Esophagus (tissue), 2 donors: ENCODE data around the gene LHPP. TPM values are rescaled to one million over a fixed set of nuclear protein-coding genes. Genes with fewer than 3 reads are reported as not detected.

ENCODE experiments used
- H3K27ac ChIP-seq, 2 donors: one replicate each; pipeline ENCODE4 v1.5.1; 2013; ENCODE audit warnings: low read depth in 2 of 2, mild to moderate bottlenecking in 2 of 2, inconsistent platforms in 1 of 2, low read length in 1 of 2, moderate library complexity in 1 of 2
- H3K27me3 ChIP-seq, 2 donors: one replicate each; pipeline ENCODE4 v1.6.1; 2013; ENCODE audit warnings: low read length in 2 of 2, control low read depth in 1 of 2, mild to moderate bottlenecking in 1 of 2; ENCODE audit not compliant: insufficient read depth in 2 of 2, control insufficient read depth in 1 of 2
- H3K36me3 ChIP-seq, 2 donors: one replicate each; pipeline ENCODE4 v1.6.1; 2013; ENCODE audit warnings: low read length in 1 of 2; ENCODE audit not compliant: control insufficient read depth in 2 of 2, insufficient read depth in 2 of 2
- H3K4me1 ChIP-seq, 2 donors: one replicate each; pipeline ENCODE4 v1.6.1; 2013; ENCODE audit warnings: low read length in 1 of 2; ENCODE audit not compliant: control insufficient read depth in 2 of 2, insufficient read depth in 2 of 2
- H3K4me3 ChIP-seq, 2 donors: one replicate each; pipeline ENCODE4 v1.5.1; 2013; ENCODE audit warnings: low read length in 2 of 2, mild to moderate bottlenecking in 2 of 2, low read depth in 1 of 2, moderate library complexity in 1 of 2
- H3K9me3 ChIP-seq, 2 donors: one replicate each; pipeline ENCODE4 v1.6.1; 2013; ENCODE audit warnings: mild to moderate bottlenecking in 2 of 2, low read depth in 1 of 2, low read length in 1 of 2, moderate library complexity in 1 of 2; ENCODE audit not compliant: control insufficient read depth in 2 of 2, insufficient read depth in 1 of 2
- WGBS, 2 donors: extraction: QIAGEN DNeasy Blood & Tissue Kit; methylation state at CpG; one replicate each; pipeline ENCODE4 v1.1.7; 2013; 5-methylcytosine and 5-hydroxymethylcytosine counted together
- polyA plus RNA-seq, 2 donors: library from polyadenylated mRNA; stranded (reverse); fragments of 200-250 nt; gene quantifications; one replicate each; pipeline ENCODE4 v1.2.3, GENCODE V29; 2013
- donor health status: healthy with polysubstance abuse.
- donor health status: Bipolar disorder and iron deficiency.

The LHPP gene
- polyA plus RNA-seq, 2 donors = 23.0 to 23.4 TPM

DNA sequence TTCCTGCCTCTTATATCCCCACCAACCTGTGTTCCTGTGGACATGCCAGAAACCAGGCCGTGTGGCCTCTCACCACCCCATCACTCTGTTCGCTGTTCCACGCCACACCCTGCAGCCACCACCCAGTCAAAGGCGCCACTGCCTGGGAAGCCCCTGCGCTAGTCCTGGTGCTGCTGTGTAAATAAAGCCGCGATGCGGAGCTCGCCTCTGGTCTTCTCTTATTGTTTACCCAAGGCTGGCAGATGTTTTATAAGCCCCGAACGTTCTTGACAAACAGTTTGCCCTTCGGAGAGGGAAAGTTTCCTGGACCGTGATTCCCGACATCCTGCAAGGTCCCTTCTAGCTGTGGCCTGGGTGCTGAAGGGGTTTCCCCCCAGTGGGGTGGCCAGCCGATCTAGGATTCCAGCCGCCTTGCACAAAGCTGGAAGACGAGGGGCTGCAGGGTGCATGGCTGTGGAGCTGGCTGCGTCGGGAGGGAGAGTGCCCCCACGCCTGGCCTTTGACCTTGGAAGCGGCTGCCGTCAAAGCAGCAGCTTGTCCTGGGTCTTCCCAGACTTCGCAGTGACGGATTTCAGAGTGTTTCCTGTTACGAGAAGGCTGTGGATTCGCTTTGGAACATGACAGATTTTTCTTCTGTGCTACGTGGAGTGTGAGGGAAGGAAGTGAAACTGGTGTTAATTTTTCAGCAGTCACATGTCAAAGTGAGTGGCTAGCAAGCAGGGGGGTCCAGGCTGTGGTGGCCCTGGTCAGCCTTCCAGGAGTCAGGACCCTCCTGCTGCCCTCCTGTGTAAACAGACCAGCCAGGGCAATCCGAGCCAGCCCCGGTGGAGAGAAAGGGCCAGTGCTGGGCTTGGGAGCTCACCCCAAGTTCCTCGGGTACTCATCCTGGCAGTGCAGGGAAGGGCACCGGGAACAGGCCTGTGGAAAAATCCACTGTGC, 61.6 kb downstream of the LHPP start:
- Histone ChIP-seq H3K4me3 (no peak overlapping the region), H3K4me1 (peaks cover 7 to 8% of the 10 kb centered on the region in 2 donors), H3K27ac (peak overlapping the region in 1 of 2 donors; percentile 16), H3K27me3 (no peaks in the 10 kb centered on the region), H3K9me3 (no peaks in the 10 kb centered on the region), H3K36me3 (peaks cover 0 to 3% of the 10 kb centered on the region in 2 donors)
- WGBS, 2 donors = 35 to 46% methylated on average over 31 of the region's 31 CpGs

DNA sequence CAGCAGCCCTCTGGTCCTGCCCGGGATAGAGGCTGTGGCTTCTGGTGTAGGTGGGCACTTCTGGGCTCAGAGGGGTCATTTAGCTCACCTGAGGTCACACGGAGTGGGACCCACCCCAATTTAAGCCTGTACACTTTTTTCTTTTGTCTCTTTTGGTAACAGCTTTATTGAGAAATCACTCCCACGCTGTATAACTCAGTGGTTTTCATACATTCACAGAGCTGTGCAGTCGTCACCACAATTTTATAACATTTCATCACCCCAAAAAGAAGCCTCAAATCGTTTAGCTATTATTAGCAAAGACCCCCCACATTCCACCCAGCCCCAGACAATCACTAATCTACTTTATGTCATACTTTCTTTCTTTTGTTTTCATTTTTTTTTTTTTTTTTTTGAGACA, 62.3 kb downstream of the LHPP start:
- H3K36me3 ChIP-seq = no peaks in the 10 kb centered on the region
- WGBS, 2 donors = 71 to 72% methylated on average over 5 of the region's 5 CpGs
- no peak overlapping the region for H3K4me3 ChIP-seq
- no peaks in the 10 kb centered on the region for H3K27me3 ChIP-seq
- H3K9me3 ChIP-seq = no peaks in the 10 kb centered on the region
- H3K4me1 ChIP-seq = peaks cover 7 to 8% of the 10 kb centered on the region in 2 donors
- H3K27ac ChIP-seq = peak overlapping the region in 1 of 2 donors; percentile 16

- Histone ChIP-seq H3K4me1 (peaks cover 7 to 10% of the 10 kb centered on the region in 2 donors), H3K27me3 (no peaks in the 10 kb centered on the region), H3K4me3 (no peak overlapping the region), H3K27ac (peak overlapping the region in 1 of 2 donors; percentile 23), H3K36me3 (no peaks in the 10 kb centered on the region), H3K9me3 (no peaks in the 10 kb centered on the region)
- 67 to 69% methylated on average over 23 of the region's 23 CpGs for WGBS, 2 donors
Measured at GRCh38 chr10:124524991-124525653, 63.5 kb downstream of the LHPP start.

- 91 to 92% methylated on average over 20 of the region's 20 CpGs for WGBS, 2 donors
- H3K36me3 ChIP-seq = peaks cover 0 to 2% of the 10 kb centered on the region in 2 donors
- no peak overlapping the region for H3K27ac ChIP-seq
Measured at GRCh38 chr10:124525751-124526600, 64.4 kb downstream of the LHPP start.

DNA sequence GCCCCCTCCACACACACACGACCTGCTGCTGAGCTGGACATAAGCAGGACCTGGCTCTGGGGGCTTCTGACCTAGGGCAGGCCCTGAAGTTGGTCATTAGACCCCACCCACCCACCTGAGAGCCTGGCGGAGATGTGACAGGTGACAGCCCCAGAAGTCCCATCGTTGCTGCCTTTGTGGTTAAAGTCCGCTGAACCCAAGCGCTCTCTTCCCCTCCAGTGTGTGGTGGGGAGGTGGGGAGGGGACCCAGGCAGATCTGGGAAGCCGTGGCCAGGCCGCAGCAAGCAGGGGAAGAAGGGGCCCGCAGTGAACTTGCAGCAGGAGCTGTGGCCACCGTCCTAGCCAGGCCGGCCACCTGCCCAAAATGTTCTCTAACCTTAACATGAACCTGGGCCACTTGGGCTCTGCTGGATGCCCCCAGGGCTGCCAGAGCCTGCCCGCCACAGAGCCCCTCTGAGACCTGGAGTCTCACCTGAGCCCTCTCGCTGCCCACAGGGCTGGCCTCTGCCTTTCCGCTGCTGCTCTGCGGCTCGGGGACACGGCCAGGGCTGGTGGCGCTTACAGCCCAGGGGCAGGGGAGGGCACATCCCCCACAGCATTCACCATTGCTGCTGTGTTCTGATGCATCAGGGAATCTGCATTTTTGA, 65.1 kb downstream of the LHPP start:
- WGBS, 2 donors = 80 to 81% methylated on average over 17 of the region's 17 CpGs
- Histone ChIP-seq H3K27ac (no peak overlapping the region), H3K4me3 (no peak overlapping the region), H3K36me3 (peaks cover 0 to 2% of the 10 kb centered on the region in 2 donors), H3K4me1 (peaks cover 7 to 16% of the 10 kb centered on the region in 2 donors), H3K27me3 (no peaks in the 10 kb centered on the region), H3K9me3 (no peaks in the 10 kb centered on the region)

More at GRCh38 chr10:124525751-124526600, 64.4 kb downstream of the LHPP start:
- Histone ChIP-seq H3K4me1 (peaks cover 7 to 16% of the 10 kb centered on the region in 2 donors), H3K4me3 (no peak overlapping the region), H3K9me3 (no peaks in the 10 kb centered on the region), H3K27me3 (no peaks in the 10 kb centered on the region)

GRCh38 chr10:124527874-124528395, 66.3 kb downstream of the LHPP start:
- Histone ChIP-seq H3K9me3 (no peaks in the 10 kb centered on the region), H3K27me3 (no peaks in the 10 kb centered on the region), H3K27ac (no peak overlapping the region), H3K4me1 (peaks cover 4 to 16% of the 10 kb centered on the region in 2 donors), H3K4me3 (no peak overlapping the region), H3K36me3 (peaks cover 0 to 2% of the 10 kb centered on the region in 2 donors)
- WGBS, 2 donors = 83 to 86% methylated on average over 11 of the region's 11 CpGs

DNA sequence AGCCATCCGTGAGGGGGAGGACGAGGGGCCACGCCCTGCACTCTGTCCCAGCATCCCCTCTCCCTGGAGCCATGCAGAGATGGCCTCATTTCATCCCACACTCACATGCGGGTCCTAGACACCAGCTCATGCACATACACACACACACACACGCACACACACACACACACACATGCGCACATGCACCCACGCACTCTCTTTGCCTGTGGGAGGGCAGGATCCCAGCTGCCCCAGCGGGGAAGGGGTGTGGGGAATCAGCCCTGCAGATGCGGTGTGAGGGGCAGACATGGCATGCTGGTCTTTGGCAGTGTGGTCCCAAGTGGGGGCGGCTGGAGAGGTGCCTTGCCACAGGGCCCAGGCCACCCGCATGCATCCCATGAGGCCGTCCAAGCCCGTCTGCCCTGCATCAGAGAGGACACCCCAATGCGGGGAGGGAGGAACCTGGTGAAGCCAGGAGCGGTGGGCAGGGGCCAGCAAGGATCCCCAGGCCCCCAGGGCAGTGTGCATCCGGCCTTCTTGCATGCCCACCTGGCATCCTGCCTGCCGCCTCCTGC, 68.1 kb downstream of the LHPP start:
- H3K27ac ChIP-seq = no peak overlapping the region
- H3K4me3 ChIP-seq = no peak overlapping the region
- no peaks in the 10 kb centered on the region for H3K9me3 ChIP-seq
- H3K4me1 ChIP-seq = peaks cover 0 to 13% of the 10 kb centered on the region in 2 donors
- peaks cover 0 to 2% of the 10 kb centered on the region in 2 donors for H3K36me3 ChIP-seq
- H3K27me3 ChIP-seq = no peaks in the 10 kb centered on the region
- 42 to 48% methylated on average over 16 to 17 of the region's 17 CpGs for WGBS, 2 donors

DNA sequence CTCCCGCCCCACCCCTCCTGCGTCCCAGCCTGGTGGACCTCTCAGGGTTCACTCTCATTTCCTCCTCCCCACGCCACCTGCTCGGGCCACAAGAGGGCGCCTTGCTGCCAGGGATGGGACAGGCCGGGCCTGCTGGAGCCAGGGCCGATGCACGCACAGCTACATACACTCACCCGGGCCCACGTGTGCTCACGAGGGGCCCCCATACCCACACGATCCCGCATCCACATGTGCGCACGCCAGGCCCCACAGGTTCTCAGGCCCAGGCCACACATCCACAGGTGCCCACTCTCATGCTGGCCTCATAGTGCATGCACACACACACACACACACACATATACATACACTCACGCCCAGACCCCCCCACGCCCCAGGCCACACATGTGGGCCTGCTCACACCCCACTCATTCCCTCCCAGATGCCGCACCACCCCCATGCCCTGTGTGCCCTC, 68.6 kb downstream of the LHPP start:
- H3K9me3 ChIP-seq = no peaks in the 10 kb centered on the region
- peaks cover 0 to 8% of the 10 kb centered on the region in 2 donors for H3K4me1 ChIP-seq
- H3K36me3 ChIP-seq = peaks cover 0 to 2% of the 10 kb centered on the region in 2 donors
- no peaks in the 10 kb centered on the region for H3K27me3 ChIP-seq
- no peak overlapping the region for H3K4me3 ChIP-seq
- WGBS, 2 donors = 9 to 13% methylated on average over 18 of the region's 18 CpGs
- no peak overlapping the region for H3K27ac ChIP-seq
